Epithelial cell of proximal tubule (primary cell): ENCODE measurements around the gene ETV6. TPM values are rescaled to one million over a fixed set of nuclear protein-coding genes. Genes with fewer than 3 reads are reported as not detected.

Experiments used
- DNase-seq: peaks from one replicate; pipeline ENCODE4 v3.0.0-alpha.2; 2011; ENCODE audit warnings: low read depth
- H3K4me3 ChIP-seq: 2 replicates; pipeline ENCODE4 v1.5.1; 2011; ENCODE audit warnings: low read depth, mild to moderate bottlenecking, low read length
- total RNA-seq: library from RNA; depleted of rRNA; stranded (reverse); fragments of >200 nt; gene quantifications from 2 replicates; pipeline ENCODE4 v1.2.3, GENCODE V29; 2015
- TF ChIP-seq, protein P1 (sequence below): conservative IDR thresholded peaks from 2 replicates; pipeline ENCODE4 v1.5.1; 2012; ENCODE audit warnings: low read depth, mild to moderate bottlenecking, low read length

ETV6 gene
- total RNA-seq, 1 donor from 2014 or later: 12.9 TPM

DNA sequence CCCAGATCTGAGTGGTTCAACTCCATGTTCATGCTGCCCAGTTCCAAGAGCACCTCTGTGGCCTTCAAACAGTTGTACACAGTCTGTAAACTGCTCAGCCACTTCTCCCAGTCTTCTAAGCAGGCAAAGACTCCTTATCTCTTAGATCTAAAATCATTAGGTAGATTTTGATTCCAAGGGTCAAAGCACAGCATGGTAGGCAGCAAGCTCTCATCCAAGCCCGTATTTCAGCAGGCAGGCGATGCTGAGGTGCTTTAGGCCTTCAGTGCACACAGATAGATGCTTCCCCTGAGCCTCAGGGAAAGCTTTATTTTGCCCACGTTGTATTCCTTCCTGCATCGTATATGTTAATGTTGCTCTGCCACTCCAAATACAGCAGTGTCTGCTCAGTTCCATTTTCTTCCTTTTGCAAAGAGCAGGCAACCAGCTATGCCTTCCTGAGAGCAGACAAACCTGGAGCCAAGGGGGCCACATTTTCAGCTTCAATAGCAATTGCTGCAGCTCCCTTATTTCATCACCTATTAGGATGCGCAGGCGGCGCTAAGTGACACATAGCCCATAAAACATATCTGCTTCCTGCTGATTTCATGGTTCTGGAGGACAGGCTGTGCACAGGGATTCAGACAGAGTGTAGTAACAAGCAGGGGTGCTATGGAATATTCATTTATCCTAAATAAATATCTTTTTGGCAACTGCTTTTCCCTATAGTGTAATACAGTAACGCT is 67.5 kb downstream of the ETV6 start:
- no peak overlapping the region for H3K4me3 ChIP-seq
- TF ChIP-seq, protein P1, sequence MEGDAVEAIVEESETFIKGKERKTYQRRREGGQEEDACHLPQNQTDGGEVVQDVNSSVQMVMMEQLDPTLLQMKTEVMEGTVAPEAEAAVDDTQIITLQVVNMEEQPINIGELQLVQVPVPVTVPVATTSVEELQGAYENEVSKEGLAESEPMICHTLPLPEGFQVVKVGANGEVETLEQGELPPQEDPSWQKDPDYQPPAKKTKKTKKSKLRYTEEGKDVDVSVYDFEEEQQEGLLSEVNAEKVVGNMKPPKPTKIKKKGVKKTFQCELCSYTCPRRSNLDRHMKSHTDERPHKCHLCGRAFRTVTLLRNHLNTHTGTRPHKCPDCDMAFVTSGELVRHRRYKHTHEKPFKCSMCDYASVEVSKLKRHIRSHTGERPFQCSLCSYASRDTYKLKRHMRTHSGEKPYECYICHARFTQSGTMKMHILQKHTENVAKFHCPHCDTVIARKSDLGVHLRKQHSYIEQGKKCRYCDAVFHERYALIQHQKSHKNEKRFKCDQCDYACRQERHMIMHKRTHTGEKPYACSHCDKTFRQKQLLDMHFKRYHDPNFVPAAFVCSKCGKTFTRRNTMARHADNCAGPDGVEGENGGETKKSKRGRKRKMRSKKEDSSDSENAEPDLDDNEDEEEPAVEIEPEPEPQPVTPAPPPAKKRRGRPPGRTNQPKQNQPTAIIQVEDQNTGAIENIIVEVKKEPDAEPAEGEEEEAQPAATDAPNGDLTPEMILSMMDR: no peak
- no peak for DNase-seq

DNA sequence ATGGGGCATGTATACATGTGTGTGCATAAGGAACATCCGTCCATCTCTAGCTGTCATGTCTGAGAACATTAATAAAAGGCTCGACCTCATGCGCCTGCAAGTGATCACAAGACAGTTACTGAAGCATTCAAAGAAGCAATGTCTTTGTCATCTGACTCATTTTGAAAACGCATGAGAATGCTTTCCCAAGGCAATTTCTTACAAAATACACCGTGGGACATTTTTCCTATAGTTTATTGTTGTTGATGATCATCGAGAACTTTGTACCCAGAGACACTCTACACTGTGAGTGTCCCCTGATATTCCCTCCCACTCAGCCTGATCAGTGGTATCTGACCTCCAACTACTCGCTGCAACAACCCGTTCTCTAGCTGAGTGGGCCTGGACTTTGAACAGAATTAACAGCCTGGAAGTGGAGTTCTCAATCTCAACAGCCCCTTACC is 68.1 kb downstream of the ETV6 start:
- H3K4me3 ChIP-seq: no peak overlapping the region
- peak; percentile 91 for DNase-seq
- TF ChIP-seq, protein P1: no peak

- TF ChIP-seq, protein P1: no peak
- DNase-seq: no peak
- H3K4me3 ChIP-seq: no peak overlapping the region
Observed at GRCh38 chr12:11718105-11718504, 68.6 kb downstream of the ETV6 start.

- TF ChIP-seq, protein P1: no peak
- DNase-seq: no peak
- H3K4me3 ChIP-seq: no peak overlapping the region
Observed at GRCh38 chr12:11718768-11719253, 69.3 kb downstream of the ETV6 start.

DNA sequence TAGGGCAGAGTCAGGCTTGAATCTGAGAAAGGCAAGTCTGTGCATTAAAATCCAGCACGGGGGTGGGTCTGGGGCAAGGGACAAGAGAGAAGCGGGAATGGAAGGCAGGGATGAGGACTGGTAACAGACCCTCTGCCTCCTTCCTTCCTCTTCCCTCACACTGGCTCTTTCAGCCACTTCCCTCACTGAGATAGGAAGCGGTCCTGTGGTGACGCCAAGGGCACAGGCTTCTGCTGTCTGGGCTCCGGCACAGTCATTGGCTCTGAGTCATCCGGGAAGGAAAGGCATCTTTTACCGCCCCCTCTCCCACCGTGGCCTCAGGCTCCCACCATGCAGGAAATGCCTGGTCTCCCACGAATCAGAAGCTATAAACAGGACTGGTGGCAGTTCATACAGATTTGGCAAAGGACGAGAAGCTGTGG is 70.2 kb downstream of the ETV6 start:
- no peak overlapping the region for H3K4me3 ChIP-seq
- DNase-seq: no peak
- TF ChIP-seq, protein P1: no peak

DNA sequence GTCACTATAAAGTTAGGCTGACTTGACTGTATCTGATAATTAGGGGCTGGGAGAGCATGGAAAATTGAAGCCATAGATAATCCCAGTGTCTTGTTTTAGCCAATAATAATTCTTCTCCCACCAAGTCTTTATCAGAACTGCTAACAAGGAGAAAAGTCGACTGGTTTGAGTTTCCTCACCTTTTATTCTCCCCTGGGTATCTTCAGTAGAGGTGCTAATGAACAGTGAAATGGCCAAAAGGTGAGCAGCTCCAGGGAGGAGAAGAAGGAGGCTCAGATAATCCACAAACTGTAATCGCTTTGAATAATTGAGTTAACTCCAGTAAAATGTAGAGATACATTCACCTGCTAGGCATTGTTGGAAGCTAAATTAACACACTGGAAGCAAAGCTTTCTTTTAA is 72.6 kb downstream of the ETV6 start:
- no peak for DNase-seq
- TF ChIP-seq, protein P1: no peak
- H3K4me3 ChIP-seq: no peak overlapping the region
